ENCODE measurements around the gene MORC2.

The MORC2 gene

GRCh38 chr22:30881361-30882183 lies 87.0 kb downstream of the MORC2 start:
- Histone ChIP-seq H3K4me1 (ENCODE audit: control insufficient read depth, insufficient read depth, low read length) (no peaks in the 10 kb centered on the region), H3K4me3 (ENCODE audit: low read length) (no peak overlapping the region), H3K9ac (ENCODE audit: low read length) (no peak overlapping the region), H3K36me3 (ENCODE audit: control insufficient read depth, insufficient read depth, low read length) (no peaks in the 10 kb centered on the region), H3K27me3 (ENCODE audit: control insufficient read depth, insufficient read depth, low read length) (no peaks in the 10 kb centered on the region), H3K27ac (ENCODE audit: low read depth, low read length) (no peak overlapping the region)

GRCh38 chr22:30880847-30881246 lies 87.7 kb downstream of the MORC2 start:
- no peak overlapping the region for H3K4me3 ChIP-seq (ENCODE audit: low read length)
- no peaks in the 10 kb centered on the region for H3K36me3 ChIP-seq (ENCODE audit: control insufficient read depth, insufficient read depth, low read length)
- no peak overlapping the region for H3K9ac ChIP-seq (ENCODE audit: low read length)

GRCh38 chr22:30880181-30880601 lies 88.4 kb downstream of the MORC2 start:
- no peaks in the 10 kb centered on the region for H3K36me3 ChIP-seq (ENCODE audit: control insufficient read depth, insufficient read depth, low read length)
- H3K9ac ChIP-seq (ENCODE audit: low read length), result no peak overlapping the region
- H3K4me1 ChIP-seq (ENCODE audit: control insufficient read depth, insufficient read depth, low read length), result no peaks in the 10 kb centered on the region
- H3K4me3 ChIP-seq (ENCODE audit: low read length), result no peak overlapping the region
- H3K27ac ChIP-seq (ENCODE audit: low read depth, low read length), result no peak overlapping the region
- no peaks in the 10 kb centered on the region for H3K27me3 ChIP-seq (ENCODE audit: control insufficient read depth, insufficient read depth, low read length)

More at GRCh38 chr22:30880847-30881246, 87.7 kb downstream of the MORC2 start:
- Histone ChIP-seq H3K4me1 (ENCODE audit: control insufficient read depth, insufficient read depth, low read length) (no peaks in the 10 kb centered on the region), H3K27me3 (ENCODE audit: control insufficient read depth, insufficient read depth, low read length) (no peaks in the 10 kb centered on the region), H3K27ac (ENCODE audit: low read depth, low read length) (no peak overlapping the region)

- Histone ChIP-seq H3K4me1 (ENCODE audit: control insufficient read depth, insufficient read depth, low read length) (no peaks in the 10 kb centered on the region), H3K9ac (ENCODE audit: low read length) (no peak overlapping the region), H3K36me3 (ENCODE audit: control insufficient read depth, insufficient read depth, low read length) (no peaks in the 10 kb centered on the region), H3K27ac (ENCODE audit: low read depth, low read length) (no peak overlapping the region), H3K27me3 (ENCODE audit: control insufficient read depth, insufficient read depth, low read length) (no peaks in the 10 kb centered on the region), H3K4me3 (ENCODE audit: low read length) (no peak overlapping the region)
Observed at GRCh38 chr22:30879415-30879797, 89.2 kb downstream of the MORC2 start.

GRCh38 chr22:30878516-30879414 lies 89.8 kb downstream of the MORC2 start:
- Histone ChIP-seq H3K27me3 (ENCODE audit: control insufficient read depth, insufficient read depth, low read length) (no peaks in the 10 kb centered on the region), H3K36me3 (ENCODE audit: control insufficient read depth, insufficient read depth, low read length) (no peaks in the 10 kb centered on the region), H3K4me1 (ENCODE audit: control insufficient read depth, insufficient read depth, low read length) (no peaks in the 10 kb centered on the region), H3K27ac (ENCODE audit: low read depth, low read length) (no peak overlapping the region), H3K9ac (ENCODE audit: low read length) (no peak overlapping the region), H3K4me3 (ENCODE audit: low read length) (no peak overlapping the region)

GRCh38 chr22:30877662-30878515 lies 90.7 kb downstream of the MORC2 start:
- Histone ChIP-seq H3K27ac (ENCODE audit: low read depth, low read length) (no peak overlapping the region), H3K27me3 (ENCODE audit: control insufficient read depth, insufficient read depth, low read length) (no peaks in the 10 kb centered on the region), H3K36me3 (ENCODE audit: control insufficient read depth, insufficient read depth, low read length) (no peaks in the 10 kb centered on the region), H3K4me1 (ENCODE audit: control insufficient read depth, insufficient read depth, low read length) (no peaks in the 10 kb centered on the region), H3K9ac (ENCODE audit: low read length) (no peak overlapping the region), H3K4me3 (ENCODE audit: low read length) (no peak overlapping the region)

- H3K27ac ChIP-seq (ENCODE audit: low read depth, low read length), result no peak overlapping the region
- H3K4me3 ChIP-seq (ENCODE audit: low read length), result no peak overlapping the region
- H3K9ac ChIP-seq (ENCODE audit: low read length), result no peak overlapping the region
- H3K4me1 ChIP-seq (ENCODE audit: control insufficient read depth, insufficient read depth, low read length), result no peaks in the 10 kb centered on the region
- no peaks in the 10 kb centered on the region for H3K27me3 ChIP-seq (ENCODE audit: control insufficient read depth, insufficient read depth, low read length)
- H3K36me3 ChIP-seq (ENCODE audit: control insufficient read depth, insufficient read depth, low read length), result no peaks in the 10 kb centered on the region
Observed at GRCh38 chr22:30876915-30877553, 91.5 kb downstream of the MORC2 start.

GRCh38 chr22:30876221-30876751 lies 92.3 kb downstream of the MORC2 start:
- Histone ChIP-seq H3K9ac (ENCODE audit: low read length) (no peak overlapping the region), H3K36me3 (ENCODE audit: control insufficient read depth, insufficient read depth, low read length) (no peaks in the 10 kb centered on the region), H3K27ac (ENCODE audit: low read depth, low read length) (no peak overlapping the region), H3K4me1 (ENCODE audit: control insufficient read depth, insufficient read depth, low read length) (no peaks in the 10 kb centered on the region), H3K4me3 (ENCODE audit: low read length) (no peak overlapping the region), H3K27me3 (ENCODE audit: control insufficient read depth, insufficient read depth, low read length) (no peaks in the 10 kb centered on the region)

- Histone ChIP-seq H3K4me3 (ENCODE audit: low read length) (no peak overlapping the region), H3K27me3 (ENCODE audit: control insufficient read depth, insufficient read depth, low read length) (no peaks in the 10 kb centered on the region), H3K9ac (ENCODE audit: low read length) (no peak overlapping the region), H3K27ac (ENCODE audit: low read depth, low read length) (no peak overlapping the region), H3K36me3 (ENCODE audit: control insufficient read depth, insufficient read depth, low read length) (no peaks in the 10 kb centered on the region), H3K4me1 (ENCODE audit: control insufficient read depth, insufficient read depth, low read length) (no peaks in the 10 kb centered on the region)
Observed at GRCh38 chr22:30875481-30876215, 92.9 kb downstream of the MORC2 start.

All from rectal smooth muscle tissue (tissue), 1 donor.